NCI-H2196 treated with DMSO at 0.1 percent for 48 hours (cell line): ENCODE data around the gene OSBPL7.
A peak's percentile ranks its signal among the peaks of the same experiment; 100 is the strongest.
"Not testable (repeated sequence)": the region's sequence is repeated elsewhere in the genome, so short reads cannot be mapped to it uniquely, and the experiment has no call there.

Experiments used
- DNase-seq: peaks from one replicate; lab custom pipeline; 2025; ENCODE audit not compliant: unreplicated experiment; lab: John Stamatoyannopoulos, UW

The OSBPL7 gene

DNA sequence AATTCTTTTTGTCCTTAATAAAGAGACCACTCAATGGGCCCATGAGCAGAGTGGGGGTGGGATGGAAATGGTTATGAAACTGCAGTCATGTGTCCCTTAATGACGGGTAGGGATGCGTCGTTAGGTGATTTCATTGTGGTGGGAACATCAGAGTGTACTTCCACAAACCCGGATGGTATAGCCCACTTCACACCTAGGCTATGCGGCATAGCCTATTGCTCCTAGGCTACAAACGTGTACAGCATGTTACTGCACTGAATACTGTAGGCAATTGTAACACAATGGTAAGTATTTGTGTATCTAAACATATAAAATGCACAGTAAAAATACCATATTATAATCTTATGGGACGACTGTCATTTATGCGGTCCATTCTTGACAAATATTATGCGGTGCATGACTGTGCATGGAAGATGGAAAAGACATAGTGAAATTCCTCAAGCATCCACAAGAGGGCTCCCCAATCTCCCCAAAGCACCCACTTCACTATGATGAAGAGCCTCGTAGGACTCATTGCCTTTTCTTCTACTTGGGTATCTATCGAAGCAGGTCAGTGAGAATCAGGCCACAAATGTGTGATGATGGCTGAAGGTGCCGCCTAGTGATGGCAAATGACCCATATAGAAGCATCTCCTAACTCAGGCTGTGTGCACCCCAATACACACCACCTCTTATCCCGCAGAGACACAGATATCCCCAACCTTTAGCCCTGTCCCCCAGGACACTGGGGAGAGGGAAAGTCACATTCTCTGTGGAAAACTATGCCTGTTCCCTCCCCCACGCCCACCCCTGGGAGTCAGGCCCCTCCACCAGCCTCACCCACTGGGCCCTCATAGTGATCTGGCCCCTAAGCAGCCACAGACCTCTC lies 45.0 kb downstream of the OSBPL7 start:
- DNase-seq: peak; percentile 53

DNA sequence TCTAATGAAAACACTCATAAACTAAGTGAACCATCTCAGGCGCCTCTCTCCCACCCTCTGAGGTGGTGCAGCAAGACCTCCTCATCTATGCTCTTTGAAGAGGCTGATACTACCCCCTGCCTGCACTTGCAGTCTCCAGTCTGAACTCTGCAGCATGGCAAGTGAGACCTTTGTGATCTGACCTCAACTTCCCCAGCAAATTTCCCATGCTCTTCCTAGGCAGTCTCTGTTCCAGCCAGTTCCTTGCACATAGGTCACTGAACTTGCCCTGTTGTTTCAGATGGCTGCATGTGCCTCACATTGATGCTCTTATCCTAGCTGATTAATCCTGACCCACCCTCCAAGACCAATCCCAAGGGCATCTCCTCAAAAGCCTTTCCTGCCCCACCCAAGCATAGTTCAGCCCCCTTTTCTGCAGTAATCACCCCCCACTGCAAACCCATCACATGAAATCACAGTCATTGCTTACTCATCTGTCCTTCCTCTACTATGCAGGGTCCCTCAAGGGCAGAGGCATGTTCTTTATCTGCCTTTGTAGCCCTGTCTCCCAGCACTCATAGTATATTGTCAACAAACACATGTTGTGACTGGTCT lies 46.5 kb downstream of the OSBPL7 start:
- no peak for DNase-seq

GRCh38 chr17:47774331-47774730 lies 47.3 kb downstream of the OSBPL7 start:
- no peak for DNase-seq

- DNase-seq: not testable (repeated sequence)
These were observed 47.9 kb downstream of the OSBPL7 start for GRCh38 chr17:47773649-47774048.

DNA sequence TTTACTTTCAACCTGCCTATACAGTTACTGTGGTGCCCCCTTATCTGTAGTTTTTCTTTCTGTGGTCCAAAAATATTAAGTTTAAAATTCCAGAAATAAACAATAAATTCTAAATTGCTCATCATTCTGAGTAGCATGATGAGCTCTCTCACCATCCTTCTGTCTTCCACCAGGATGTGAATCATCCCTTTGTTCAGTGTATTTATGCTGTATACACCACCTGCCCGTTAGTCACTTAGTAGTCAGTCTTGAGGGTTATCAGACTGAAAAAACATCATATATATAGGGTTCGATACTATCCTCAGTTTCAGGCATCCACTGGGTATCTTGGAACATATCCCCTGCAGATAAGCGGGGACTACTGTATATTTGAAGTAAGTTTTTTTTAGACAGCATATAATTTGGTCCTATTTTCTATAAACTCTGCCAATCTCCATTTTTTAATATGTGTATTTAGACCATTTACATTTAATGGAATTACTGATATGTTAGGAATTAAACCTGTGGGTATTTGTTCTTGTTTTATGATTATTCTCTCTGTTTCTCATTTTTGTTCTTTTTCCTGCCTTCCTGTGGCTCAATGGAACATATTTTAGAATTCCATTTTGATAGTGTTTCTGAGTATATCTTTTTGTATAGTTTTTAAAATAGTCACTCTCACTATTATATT lies 57.5 kb downstream of the OSBPL7 start:
- DNase-seq: no peak

DNA sequence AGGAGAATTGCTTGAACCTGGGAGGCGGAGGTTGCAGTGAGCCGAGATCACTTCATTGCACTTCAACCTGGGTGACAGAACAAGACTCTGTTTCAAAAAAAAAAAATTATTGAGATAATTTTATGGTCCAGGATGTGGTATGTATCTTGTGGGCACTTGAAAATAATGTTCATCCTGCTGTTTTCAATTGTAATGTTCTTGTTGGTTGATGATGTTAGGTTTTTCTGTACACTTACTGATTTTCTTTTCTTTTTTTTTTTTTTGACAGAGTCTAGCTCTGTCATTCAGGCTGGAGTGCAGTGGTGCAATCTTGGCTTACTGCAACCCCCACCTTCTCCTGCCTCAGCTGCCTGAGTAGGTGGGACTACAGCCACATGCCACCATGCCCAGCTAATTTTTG lies 58.9 kb downstream of the OSBPL7 start:
- no peak for DNase-seq

- no peak for DNase-seq
These were observed 61.0 kb downstream of the OSBPL7 start for GRCh38 chr17:47760409-47761140.

- DNase-seq: no peak
These were observed 64.2 kb downstream of the OSBPL7 start for GRCh38 chr17:47757386-47757785.
